Measurements from ENCODE around the gene ITPR2.

The ITPR2 gene

GRCh38 chr12:26807292-26807691, 25.7 kb downstream of the ITPR2 start:
- Histone ChIP-seq H3K4me3 (ENCODE audit: low read depth, low read length, poor library complexity, severe bottlenecking) (no peak overlapping the region), H3K4me1 (ENCODE audit: insufficient read depth, low read length, severe bottlenecking) (peaks cover 11% of the 10 kb centered on the region), H3F3A (ENCODE audit: insufficient read depth, low read length) (no peaks in the 10 kb centered on the region), H3K27me3 (ENCODE audit: insufficient read depth, low read length) (no peaks in the 10 kb centered on the region), H3K27ac (ENCODE audit: low read depth, low read length, poor library complexity, severe bottlenecking) (no peak overlapping the region), H3K79me2 (ENCODE audit: insufficient read depth, low read length) (peaks cover 28% of the 10 kb centered on the region), H3K9ac (ENCODE audit: low read length) (no peak overlapping the region), H3K36me3 (ENCODE audit: insufficient read depth, low read length) (peaks cover 7% of the 10 kb centered on the region; the same call in 1 of the 2 replicates), H3K9me2 (ENCODE audit: low read depth, low read length) (no peaks in the 10 kb centered on the region), H4K20me1 (ENCODE audit: insufficient read depth, low read length) (no peaks in the 10 kb centered on the region), H2AFZ (ENCODE audit: low read length) (no peak overlapping the region), H3K9me3 (ENCODE audit: low read length) (no peaks in the 10 kb centered on the region), H3K4me2 (ENCODE audit: low read length) (no peak overlapping the region)
- TF ChIP-seq, protein P1, sequence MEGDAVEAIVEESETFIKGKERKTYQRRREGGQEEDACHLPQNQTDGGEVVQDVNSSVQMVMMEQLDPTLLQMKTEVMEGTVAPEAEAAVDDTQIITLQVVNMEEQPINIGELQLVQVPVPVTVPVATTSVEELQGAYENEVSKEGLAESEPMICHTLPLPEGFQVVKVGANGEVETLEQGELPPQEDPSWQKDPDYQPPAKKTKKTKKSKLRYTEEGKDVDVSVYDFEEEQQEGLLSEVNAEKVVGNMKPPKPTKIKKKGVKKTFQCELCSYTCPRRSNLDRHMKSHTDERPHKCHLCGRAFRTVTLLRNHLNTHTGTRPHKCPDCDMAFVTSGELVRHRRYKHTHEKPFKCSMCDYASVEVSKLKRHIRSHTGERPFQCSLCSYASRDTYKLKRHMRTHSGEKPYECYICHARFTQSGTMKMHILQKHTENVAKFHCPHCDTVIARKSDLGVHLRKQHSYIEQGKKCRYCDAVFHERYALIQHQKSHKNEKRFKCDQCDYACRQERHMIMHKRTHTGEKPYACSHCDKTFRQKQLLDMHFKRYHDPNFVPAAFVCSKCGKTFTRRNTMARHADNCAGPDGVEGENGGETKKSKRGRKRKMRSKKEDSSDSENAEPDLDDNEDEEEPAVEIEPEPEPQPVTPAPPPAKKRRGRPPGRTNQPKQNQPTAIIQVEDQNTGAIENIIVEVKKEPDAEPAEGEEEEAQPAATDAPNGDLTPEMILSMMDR (IDR thresholded peaks at IDR 0.05; ENCODE audit: low read length): no peak
- TF ChIP-seq EZH2 (IDR thresholded peaks at IDR 0.05; ENCODE audit: borderline replicate concordance, low read length): no peak

GRCh38 chr12:26806556-26806955, 26.4 kb downstream of the ITPR2 start:
- H3K79me2 ChIP-seq (ENCODE audit: insufficient read depth, low read length): peaks cover 28% of the 10 kb centered on the region
- H3K36me3 ChIP-seq (ENCODE audit: insufficient read depth, low read length): peaks cover 7% of the 10 kb centered on the region; the same call in 1 of the 2 replicates
- H3K4me2 ChIP-seq (ENCODE audit: low read length): no peak overlapping the region
- peaks cover 15% of the 10 kb centered on the region for H3K4me1 ChIP-seq (ENCODE audit: insufficient read depth, low read length, severe bottlenecking)
- no peak overlapping the region for H3K27ac ChIP-seq (ENCODE audit: low read depth, low read length, poor library complexity, severe bottlenecking)
- H3K4me3 ChIP-seq (ENCODE audit: low read depth, low read length, poor library complexity, severe bottlenecking): no peak overlapping the region
- no peak overlapping the region for H3K9ac ChIP-seq (ENCODE audit: low read length)
- no peaks in the 10 kb centered on the region for H4K20me1 ChIP-seq (ENCODE audit: insufficient read depth, low read length)
- TF ChIP-seq, protein P1 (IDR thresholded peaks at IDR 0.05; ENCODE audit: low read length): no peak
- no peak for TF ChIP-seq EZH2 (IDR thresholded peaks at IDR 0.05; ENCODE audit: borderline replicate concordance, low read length)
- no peak overlapping the region for H2AFZ ChIP-seq (ENCODE audit: low read length)
- no peaks in the 10 kb centered on the region for H3K9me3 ChIP-seq (ENCODE audit: low read length)
- no peaks in the 10 kb centered on the region; the same call in 1 of the 2 replicates for H3F3A ChIP-seq (ENCODE audit: insufficient read depth, low read length)
- no peaks in the 10 kb centered on the region for H3K27me3 ChIP-seq (ENCODE audit: insufficient read depth, low read length)
- no peaks in the 10 kb centered on the region for H3K9me2 ChIP-seq (ENCODE audit: low read depth, low read length)

DNA sequence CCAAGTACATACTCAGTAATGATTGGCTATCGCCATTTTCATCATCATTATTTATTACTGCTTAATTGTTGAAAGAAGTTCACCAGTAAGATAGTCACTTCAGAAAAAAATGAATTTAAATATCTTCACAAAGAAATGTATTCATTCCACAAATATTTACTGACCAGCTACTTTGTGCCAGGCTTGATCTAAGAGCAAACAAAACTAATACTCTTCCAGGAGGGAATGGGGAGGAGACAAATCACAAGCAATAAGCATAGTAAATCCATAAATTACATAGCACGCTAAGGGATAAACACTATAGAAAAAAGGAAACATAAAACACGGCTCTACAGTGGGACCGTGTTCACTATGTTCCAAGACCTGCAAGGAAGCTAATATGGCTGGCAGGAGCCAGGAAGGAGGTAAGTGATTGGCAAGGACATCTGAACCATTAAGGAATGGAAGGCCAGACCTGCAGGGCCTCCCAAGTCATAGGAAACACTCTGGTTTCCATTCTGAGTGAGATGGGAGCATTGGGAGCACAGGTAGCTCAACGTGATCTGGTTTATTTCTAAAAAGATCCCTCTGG, 27.5 kb downstream of the ITPR2 start:
- H3K4me1 ChIP-seq (ENCODE audit: insufficient read depth, low read length, severe bottlenecking): peaks cover 23% of the 10 kb centered on the region
- H4K20me1 ChIP-seq (ENCODE audit: insufficient read depth, low read length): no peaks in the 10 kb centered on the region
- no peaks in the 10 kb centered on the region for H3K9me3 ChIP-seq (ENCODE audit: low read length)
- H3F3A ChIP-seq (ENCODE audit: insufficient read depth, low read length): no peaks in the 10 kb centered on the region; the same call in 1 of the 2 replicates
- peaks cover 28% of the 10 kb centered on the region for H3K79me2 ChIP-seq (ENCODE audit: insufficient read depth, low read length)
- H3K9ac ChIP-seq (ENCODE audit: low read length): no peak overlapping the region
- H3K9me2 ChIP-seq (ENCODE audit: low read depth, low read length): no peaks in the 10 kb centered on the region
- no peak overlapping the region for H3K4me2 ChIP-seq (ENCODE audit: low read length)
- TF ChIP-seq, protein P1 (IDR thresholded peaks at IDR 0.05; ENCODE audit: low read length): no peak
- no peak for TF ChIP-seq EZH2 (IDR thresholded peaks at IDR 0.05; ENCODE audit: borderline replicate concordance, low read length)
- H3K36me3 ChIP-seq (ENCODE audit: insufficient read depth, low read length): peaks cover 14% of the 10 kb centered on the region
- no peaks in the 10 kb centered on the region for H3K27me3 ChIP-seq (ENCODE audit: insufficient read depth, low read length)
- no peak overlapping the region for H2AFZ ChIP-seq (ENCODE audit: low read length)
- H3K27ac ChIP-seq (ENCODE audit: low read depth, low read length, poor library complexity, severe bottlenecking): no peak overlapping the region
- H3K4me3 ChIP-seq (ENCODE audit: low read depth, low read length, poor library complexity, severe bottlenecking): no peak overlapping the region

Measured in OCI-LY1 (cell line).